ENCODE measurements around the gene PUM1. TPM values are rescaled to one million over a fixed set of nuclear protein-coding genes. Genes with fewer than 3 reads are reported as not detected.

Gene PUM1
- total and polyA plus RNA-seq, 4 donors = 18.1 to 49.2 (median 30.2) TPM

DNA sequence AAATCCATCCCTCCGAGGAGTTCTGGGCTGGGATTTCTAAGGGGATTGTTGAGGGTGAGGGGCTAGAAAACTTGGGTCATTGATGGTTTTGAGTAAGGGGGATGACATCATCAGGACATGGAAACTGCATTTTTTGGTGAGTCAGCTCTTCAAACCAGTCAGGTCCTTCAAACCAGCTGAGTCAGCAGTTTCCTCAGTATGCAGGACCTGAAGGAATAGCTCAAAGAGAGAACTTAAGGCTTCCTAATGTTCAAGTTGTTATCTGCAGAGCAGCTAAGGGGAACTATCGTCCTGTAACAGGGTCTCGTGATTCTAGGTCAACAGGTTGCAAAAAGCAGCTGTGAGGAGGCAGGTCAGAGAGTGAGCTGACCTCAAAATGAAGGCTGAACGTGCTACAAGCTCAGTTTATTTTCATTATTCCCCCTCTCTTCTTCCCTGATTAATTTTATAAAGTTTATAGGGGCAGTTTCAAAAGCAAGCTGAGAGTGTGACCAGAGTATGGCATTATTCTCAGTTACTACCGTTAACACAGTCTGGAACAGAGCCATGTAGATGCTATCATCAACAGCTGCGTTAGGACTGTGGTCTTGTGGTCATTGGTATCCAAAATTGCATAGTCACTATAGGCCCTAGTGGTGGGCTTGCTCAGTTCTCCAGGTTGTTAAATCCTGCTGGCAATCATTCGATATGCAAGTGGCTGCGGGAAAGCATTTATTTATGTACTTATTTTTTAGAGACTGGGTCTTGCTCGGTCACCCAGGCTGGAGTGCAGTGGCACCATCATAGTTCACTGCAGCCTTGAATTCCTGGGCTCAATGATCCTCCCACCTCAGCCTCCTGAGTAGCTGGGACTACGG, 146.3 kb downstream of the PUM1 start:
- TF ChIP-seq JUND (IDR thresholded peaks at IDR 0.05) = no peak
- no peak for TF ChIP-seq TAF1 (conservative IDR thresholded peaks at IDR 0.05)
- TF ChIP-seq MAX (IDR thresholded peaks at IDR 0.05) = no peak
- TF ChIP-seq SP1 (IDR thresholded peaks at IDR 0.05) = no peak
- TF ChIP-seq RXRA (IDR thresholded peaks at IDR 0.05) = no peak
- TF ChIP-seq RAD21 (IDR thresholded peaks at IDR 0.05) = no peak
- no peak for TF ChIP-seq HNF4G (IDR thresholded peaks at IDR 0.05)
- TF ChIP-seq FOXA2 (IDR thresholded peaks at IDR 0.05) = no peak
- TF ChIP-seq, protein P1, sequence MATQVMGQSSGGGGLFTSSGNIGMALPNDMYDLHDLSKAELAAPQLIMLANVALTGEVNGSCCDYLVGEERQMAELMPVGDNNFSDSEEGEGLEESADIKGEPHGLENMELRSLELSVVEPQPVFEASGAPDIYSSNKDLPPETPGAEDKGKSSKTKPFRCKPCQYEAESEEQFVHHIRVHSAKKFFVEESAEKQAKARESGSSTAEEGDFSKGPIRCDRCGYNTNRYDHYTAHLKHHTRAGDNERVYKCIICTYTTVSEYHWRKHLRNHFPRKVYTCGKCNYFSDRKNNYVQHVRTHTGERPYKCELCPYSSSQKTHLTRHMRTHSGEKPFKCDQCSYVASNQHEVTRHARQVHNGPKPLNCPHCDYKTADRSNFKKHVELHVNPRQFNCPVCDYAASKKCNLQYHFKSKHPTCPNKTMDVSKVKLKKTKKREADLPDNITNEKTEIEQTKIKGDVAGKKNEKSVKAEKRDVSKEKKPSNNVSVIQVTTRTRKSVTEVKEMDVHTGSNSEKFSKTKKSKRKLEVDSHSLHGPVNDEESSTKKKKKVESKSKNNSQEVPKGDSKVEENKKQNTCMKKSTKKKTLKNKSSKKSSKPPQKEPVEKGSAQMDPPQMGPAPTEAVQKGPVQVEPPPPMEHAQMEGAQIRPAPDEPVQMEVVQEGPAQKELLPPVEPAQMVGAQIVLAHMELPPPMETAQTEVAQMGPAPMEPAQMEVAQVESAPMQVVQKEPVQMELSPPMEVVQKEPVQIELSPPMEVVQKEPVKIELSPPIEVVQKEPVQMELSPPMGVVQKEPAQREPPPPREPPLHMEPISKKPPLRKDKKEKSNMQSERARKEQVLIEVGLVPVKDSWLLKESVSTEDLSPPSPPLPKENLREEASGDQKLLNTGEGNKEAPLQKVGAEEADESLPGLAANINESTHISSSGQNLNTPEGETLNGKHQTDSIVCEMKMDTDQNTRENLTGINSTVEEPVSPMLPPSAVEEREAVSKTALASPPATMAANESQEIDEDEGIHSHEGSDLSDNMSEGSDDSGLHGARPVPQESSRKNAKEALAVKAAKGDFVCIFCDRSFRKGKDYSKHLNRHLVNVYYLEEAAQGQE (IDR thresholded peaks at IDR 0.05) = no peak
- TF ChIP-seq EGR1 (IDR thresholded peaks at IDR 0.05; ENCODE audit: low read depth in 2 of 2) = no peak
- TF ChIP-seq GABPA (IDR thresholded peaks at IDR 0.05 in 1 of 2, conservative IDR thresholded peaks at IDR 0.05 in 1 of 2) = no peak
- TF ChIP-seq YY1 (IDR thresholded peaks at IDR 0.05) = no peak
- no peak for TF ChIP-seq NR2F2 (IDR thresholded peaks at IDR 0.05)
- no peak for TF ChIP-seq CTCF (IDR thresholded peaks at IDR 0.05; ENCODE audit: low read depth, low read length, missing input control)
- TF ChIP-seq HNF4A (conservative IDR thresholded peaks at IDR 0.05) = no peak
- no peak for TF ChIP-seq FOXA1 (IDR thresholded peaks at IDR 0.05)
- TF ChIP-seq ZBTB33 (IDR thresholded peaks at IDR 0.05) = no peak
- Histone ChIP-seq H3K4me3 (ENCODE audit: low read depth in 1 of 3, low read length in 3 of 3) (no peak overlapping the region), H3K27ac (ENCODE audit: low read depth in 1 of 2, low read length in 2 of 2) (no peak overlapping the region), H3K27me3 (ENCODE audit: control insufficient read depth in 4 of 4, insufficient read depth in 4 of 4, low read length in 3 of 4) (no peaks in the 10 kb centered on the region), H3K9me3 (ENCODE audit: control insufficient read depth in 4 of 4, low read length in 3 of 4) (no peaks in the 10 kb centered on the region), H3K36me3 (ENCODE audit: control insufficient read depth in 4 of 4, insufficient read depth in 3 of 4, low read depth in 1 of 4, low read length in 3 of 4) (no peaks in the 10 kb centered on the region), H3K4me1 (ENCODE audit: control insufficient read depth in 4 of 4, insufficient read depth in 4 of 4, low read length in 3 of 4) (no peaks in the 10 kb centered on the region), H3K9ac (ENCODE audit: low read depth in 1 of 2, low read length in 2 of 2) (no peak overlapping the region)
- peak; percentile 29 for DNase-seq (ENCODE audit: low spot score)
- 74% methylated on average over 10 of the region's 10 CpGs for WGBS
